HG02571 (cell line): ENCODE data around the gene DRG1.
"Not testable (repeated sequence)": the region's sequence is repeated elsewhere in the genome, so short reads cannot be mapped to it uniquely, and the experiment has no call there.

Experiments
- ATAC-seq: cut with Tn5 transposase; IDR thresholded peaks from one replicate; pipeline ENCODE4 v1.9.1; 2021; ENCODE audit warnings: mild to moderate bottlenecking, moderate library complexity; ENCODE audit not compliant: unreplicated experiment

Gene DRG1

DNA sequence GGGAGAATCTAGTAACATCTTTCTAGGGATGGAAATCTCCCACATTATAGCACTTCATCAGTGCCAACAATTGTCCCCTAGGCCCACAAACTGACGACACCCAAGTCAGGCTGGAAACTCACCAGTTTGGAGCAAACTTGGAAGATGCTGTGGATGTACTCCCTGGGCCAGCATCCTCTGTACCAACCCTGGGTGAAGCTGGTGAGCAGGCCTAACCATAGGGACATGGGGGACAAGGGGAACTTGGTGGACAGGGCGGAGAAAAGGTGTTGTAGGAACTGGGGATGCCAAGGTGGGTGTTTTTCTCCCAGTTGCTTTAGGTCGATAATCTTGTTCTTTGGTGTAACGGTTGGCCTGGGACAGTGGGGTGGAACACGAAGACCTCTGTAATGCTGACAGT lies 42.2 kb downstream of the DRG1 start:
- no peak for ATAC-seq

- ATAC-seq = no peak
These were observed 43.5 kb downstream of the DRG1 start for GRCh38 chr22:31442768-31443489.

- ATAC-seq = no peak
These were observed 44.1 kb downstream of the DRG1 start for GRCh38 chr22:31443516-31443915.

GRCh38 chr22:31445642-31446041 lies 46.2 kb downstream of the DRG1 start:
- ATAC-seq = no peak

GRCh38 chr22:31446208-31446607 lies 46.8 kb downstream of the DRG1 start:
- no peak for ATAC-seq

- ATAC-seq = no peak
These were observed 47.4 kb downstream of the DRG1 start for GRCh38 chr22:31446767-31447166.

GRCh38 chr22:31447337-31447736 lies 47.9 kb downstream of the DRG1 start:
- ATAC-seq = no peak

- no peak for ATAC-seq
These were observed 49.0 kb downstream of the DRG1 start for GRCh38 chr22:31448382-31448781.

- no peak for ATAC-seq
These were observed 50.1 kb downstream of the DRG1 start for GRCh38 chr22:31449506-31449905.

DNA sequence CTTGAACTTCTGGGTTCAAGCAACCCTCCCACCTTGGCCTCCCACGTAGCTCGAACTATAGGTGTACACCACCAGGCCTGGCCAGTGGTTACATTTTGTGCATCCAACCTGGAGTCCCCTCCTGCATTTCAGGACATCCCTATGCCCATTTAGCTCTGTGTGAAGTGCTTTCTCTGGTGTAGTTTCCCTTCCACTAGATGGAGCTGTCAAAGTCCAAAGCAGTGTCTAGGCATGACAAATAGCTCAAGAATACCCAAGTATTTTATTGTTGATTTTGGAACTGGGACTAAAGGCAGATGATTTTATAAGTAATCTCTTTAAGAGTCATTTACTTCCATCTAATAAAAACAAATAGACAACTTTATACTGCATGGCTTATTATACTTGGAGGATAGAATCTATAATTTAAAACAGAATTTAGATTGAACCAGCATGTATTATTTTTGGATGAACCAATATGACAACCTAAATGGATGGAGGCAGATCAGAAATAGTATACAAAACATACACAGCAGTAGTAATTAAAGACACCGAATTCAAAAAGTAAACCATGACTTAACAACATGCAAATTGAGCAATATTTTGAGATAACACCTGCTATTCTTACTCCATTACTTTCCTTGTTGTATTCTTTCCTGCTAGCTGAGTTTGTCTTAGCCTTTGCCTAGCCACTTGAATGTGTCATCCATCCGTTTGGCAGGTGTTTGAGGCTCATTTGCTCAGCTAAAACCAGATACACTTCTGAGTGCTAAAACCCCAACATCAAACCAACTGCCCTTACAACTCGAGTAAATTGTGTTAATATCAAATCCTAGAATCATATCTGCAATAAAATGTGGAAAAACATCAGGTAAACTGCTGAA lies 52.5 kb downstream of the DRG1 start:
- no peak for ATAC-seq

DNA sequence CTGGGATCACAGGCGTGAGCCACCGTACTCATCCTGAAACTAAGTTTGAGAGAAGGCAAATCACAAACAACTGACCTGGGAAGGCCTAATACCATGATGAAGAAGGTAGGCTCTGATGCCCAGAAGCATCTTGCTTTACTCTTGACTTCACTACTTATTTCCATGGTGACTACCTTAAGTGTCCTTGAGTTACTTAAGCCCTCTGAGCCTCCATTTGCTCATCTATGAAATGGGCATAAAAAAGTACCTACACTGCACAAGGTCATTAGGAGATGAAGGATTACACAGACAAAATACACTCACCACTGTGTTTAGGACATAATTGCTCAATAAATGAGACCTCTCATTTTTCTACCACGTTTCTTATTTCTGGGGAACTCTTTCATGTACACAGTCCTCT lies 62.3 kb downstream of the DRG1 start:
- ATAC-seq = no peak

- ATAC-seq = no peak
These were observed 65.9 kb downstream of the DRG1 start for GRCh38 chr22:31465307-31465706.

DNA sequence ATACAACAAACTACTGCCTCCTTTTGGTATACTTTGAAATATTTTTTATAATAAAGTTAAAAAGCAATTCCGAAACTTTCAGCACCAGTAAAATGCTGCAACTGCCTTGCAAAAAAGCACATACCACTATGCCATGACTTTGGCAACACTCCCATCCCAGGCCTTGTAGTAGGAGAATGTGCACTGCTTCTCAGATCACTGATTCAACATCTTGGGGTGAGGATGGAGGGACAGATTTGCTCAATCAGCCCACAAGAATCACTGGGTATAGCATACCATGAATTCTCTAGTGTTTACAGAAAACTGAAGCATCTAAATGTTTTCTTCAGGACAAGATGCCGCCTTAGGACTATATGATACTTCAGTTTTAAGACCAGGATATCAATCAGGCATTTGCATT lies 75.3 kb downstream of the DRG1 start:
- no peak for ATAC-seq

- ATAC-seq = no peak
These were observed 76.4 kb downstream of the DRG1 start for GRCh38 chr22:31475800-31476199.

- peak; percentile 61 for ATAC-seq
These were observed 77.9 kb downstream of the DRG1 start for GRCh38 chr22:31477329-31477728.

GRCh38 chr22:31481129-31481528 lies 81.7 kb downstream of the DRG1 start:
- no peak for ATAC-seq

DNA sequence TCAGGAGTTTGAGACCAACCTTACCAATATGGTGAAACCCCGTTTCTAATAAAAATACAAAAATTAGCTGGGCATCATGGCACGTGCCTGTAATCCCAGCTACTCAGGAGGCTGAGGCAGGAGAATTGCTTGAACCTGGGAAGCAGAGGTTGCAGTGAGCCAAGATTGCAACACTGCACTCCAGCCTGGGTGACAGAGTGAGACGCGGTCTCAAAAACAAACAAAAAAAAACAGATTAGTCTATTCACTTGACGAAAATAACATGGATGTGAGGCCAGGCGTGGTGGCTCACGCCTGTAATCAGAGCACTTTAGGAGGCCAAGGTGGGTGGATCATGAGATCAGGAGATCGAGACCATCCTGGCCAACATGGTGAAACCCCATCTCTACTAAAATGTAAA lies 83.1 kb downstream of the DRG1 start:
- ATAC-seq = not testable (repeated sequence)
